ENCODE measurements around the gene SOST. TPM values are rescaled to one million over a fixed set of nuclear protein-coding genes. Genes with fewer than 3 reads are reported as not detected.
A peak's percentile ranks its signal among the peaks of the same experiment; 100 is the strongest.

The SOST gene
- total and polyA plus RNA-seq, 12 donors: 0.03 to 0.14 TPM; not detected in 10

DNA sequence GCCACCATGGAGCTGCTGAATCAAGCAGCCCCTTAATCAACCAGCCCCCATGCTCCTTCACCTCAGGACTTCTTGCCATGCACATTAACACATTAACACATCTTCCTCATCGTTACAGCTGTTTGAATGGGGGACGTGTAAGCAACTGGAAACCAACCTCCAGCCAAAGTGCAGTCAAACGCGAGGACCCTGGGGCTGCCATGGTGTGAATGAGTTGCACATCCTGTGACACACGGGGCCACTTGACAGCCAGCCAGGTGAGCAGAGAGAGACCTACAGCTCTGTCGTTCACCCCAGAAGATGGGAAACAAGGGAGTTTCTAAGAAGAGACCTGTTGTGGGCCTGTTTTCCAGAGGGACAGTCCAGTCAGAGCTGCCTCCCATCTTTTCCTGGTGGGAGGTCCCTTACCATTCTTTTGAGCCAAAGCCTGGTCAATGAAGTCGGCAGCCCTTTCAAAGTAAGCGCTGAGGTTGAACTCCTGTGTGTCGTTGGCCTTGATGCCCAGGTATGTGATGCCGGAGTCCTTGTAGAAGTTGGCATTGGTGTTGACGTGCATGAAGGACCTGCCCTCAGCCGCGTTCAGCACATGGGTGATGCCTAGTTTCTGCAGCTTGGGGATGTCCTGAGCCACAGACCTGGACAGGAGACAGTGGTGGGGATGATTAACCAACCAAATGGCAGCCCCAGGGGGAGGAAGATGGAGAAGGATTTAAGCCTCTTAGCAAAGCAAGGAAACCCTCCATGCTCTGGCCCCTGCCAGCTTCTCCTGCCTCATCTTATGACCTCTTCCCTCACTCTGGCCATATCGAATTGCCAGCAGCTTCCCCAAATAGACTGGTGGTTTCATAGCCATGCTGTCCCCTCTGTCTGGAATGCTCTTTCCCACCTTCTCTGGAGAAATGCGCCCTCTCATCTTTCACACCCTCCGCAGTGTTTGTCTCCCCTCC lies 16.0 kb upstream of the SOST start:
- DNase-seq: no peak
- H3K4me3 ChIP-seq: no peak overlapping the region
- peaks cover 2 to 86% (median 51%) of the 10 kb centered on the region in 9 donors for H3K4me1 ChIP-seq
- no peaks in the 10 kb centered on the region for H3K27me3 ChIP-seq
- peak overlapping the region in 3 of 10 donors; percentile 86 to 100 (median 100) for H3K27ac ChIP-seq
- TF ChIP-seq, protein P1, sequence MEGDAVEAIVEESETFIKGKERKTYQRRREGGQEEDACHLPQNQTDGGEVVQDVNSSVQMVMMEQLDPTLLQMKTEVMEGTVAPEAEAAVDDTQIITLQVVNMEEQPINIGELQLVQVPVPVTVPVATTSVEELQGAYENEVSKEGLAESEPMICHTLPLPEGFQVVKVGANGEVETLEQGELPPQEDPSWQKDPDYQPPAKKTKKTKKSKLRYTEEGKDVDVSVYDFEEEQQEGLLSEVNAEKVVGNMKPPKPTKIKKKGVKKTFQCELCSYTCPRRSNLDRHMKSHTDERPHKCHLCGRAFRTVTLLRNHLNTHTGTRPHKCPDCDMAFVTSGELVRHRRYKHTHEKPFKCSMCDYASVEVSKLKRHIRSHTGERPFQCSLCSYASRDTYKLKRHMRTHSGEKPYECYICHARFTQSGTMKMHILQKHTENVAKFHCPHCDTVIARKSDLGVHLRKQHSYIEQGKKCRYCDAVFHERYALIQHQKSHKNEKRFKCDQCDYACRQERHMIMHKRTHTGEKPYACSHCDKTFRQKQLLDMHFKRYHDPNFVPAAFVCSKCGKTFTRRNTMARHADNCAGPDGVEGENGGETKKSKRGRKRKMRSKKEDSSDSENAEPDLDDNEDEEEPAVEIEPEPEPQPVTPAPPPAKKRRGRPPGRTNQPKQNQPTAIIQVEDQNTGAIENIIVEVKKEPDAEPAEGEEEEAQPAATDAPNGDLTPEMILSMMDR (IDR thresholded peaks at IDR 0.05): no peak
- peaks cover 0 to 75% (median 57%) of the 10 kb centered on the region in 9 donors for H3K36me3 ChIP-seq
- 87 to 88% methylated on average over 16 of the region's 16 CpGs for WGBS, 2 donors
- intact Hi-C loops (cut with DNase I): loop anchor here in 3 of 10 donors (5.0 kb wide), 2 partner anchors 58 to 73 kb away; partner anchors contain the start of genes MPP3 (in 3 of the 3) and CD300LG (in 1 of the 3)
- H3K9me3 ChIP-seq: no peaks in the 10 kb centered on the region
- no peak for ATAC-seq

DNA sequence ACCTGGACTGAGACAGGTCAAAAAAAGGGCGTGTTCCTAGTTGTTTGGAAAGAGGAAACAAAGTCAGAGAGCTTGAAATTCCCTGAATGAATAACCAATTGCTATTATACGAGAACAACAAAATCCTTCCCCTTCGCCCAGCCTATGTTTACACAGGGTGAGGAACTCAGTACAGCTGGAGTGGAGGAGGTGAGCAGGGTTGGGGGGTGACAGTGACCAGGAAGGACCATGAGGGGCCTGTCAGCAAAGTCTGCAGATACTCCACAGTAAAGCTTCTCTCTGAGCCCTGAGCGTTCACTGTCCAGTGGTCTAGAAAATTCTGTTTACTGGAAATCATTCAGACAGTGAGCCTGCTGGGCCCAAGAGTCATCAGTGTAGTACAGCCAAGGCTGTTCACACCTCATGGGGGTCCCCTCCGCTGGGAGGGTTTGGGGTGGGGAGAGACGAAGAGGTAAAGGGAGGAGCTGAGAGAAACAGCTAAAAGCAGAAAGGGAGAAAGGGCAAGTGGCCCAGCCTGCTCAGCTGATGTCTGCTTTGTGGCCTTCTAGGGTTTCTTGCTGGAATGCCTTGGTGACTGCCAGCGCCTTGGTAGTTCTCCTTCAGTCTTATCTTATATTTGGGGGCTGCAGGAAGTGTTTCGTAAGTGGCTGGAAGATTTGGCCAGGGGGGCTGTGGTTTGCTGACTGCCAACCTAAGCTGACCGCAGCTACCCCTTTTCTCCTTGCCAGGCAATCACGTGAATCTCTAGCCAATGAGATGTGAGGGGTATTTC lies 14.5 kb upstream of the SOST start:
- TF ChIP-seq, protein P1 (IDR thresholded peaks at IDR 0.05): no peak
- H3K4me1 ChIP-seq: peaks cover 11 to 94% (median 60%) of the 10 kb centered on the region in 9 donors
- H3K9me3 ChIP-seq: no peaks in the 10 kb centered on the region
- DNase-seq (no peak), ATAC-seq (no peak)
- H3K4me3 ChIP-seq: no peak overlapping the region
- H3K36me3 ChIP-seq: peaks cover 0 to 91% (median 64%) of the 10 kb centered on the region in 9 donors
- peak overlapping the region in 6 of 10 donors; percentile 6 to 86 (median 25) for H3K27ac ChIP-seq
- intact Hi-C loops (cut with DNase I): no loop called here
- H3K27me3 ChIP-seq: no peaks in the 10 kb centered on the region
- WGBS, 2 donors: 76 to 83% methylated on average over 10 of the region's 10 CpGs

DNA sequence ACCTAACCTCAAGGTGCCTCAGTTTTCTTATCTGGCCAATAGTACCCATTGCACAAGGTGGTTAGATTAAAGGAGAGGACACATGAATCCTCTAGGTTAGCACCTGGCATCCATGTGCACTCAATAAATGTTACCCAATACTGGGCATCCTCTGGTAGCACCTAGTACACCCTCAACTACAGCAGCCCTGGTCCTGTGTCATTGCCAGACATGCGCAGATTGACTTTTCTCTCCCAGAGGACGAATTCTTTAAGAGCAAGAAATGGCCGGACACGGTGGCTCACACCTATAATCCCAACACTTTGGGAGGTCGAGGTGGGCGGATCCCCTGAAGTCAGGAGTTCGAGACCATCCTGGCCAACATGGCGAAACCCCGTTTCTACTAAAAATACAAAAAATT lies 12.9 kb upstream of the SOST start:
- no peak overlapping the region for H3K4me3 ChIP-seq
- no peak overlapping the region for H3K27ac ChIP-seq
- ATAC-seq: no peak

More for the DNA sequence above, 12.9 kb upstream of the SOST start:
- intact Hi-C loops (cut with DNase I): no loop called here
- Histone ChIP-seq H3K36me3 (peaks cover 0 to 97% (median 70%) of the 10 kb centered on the region in 9 donors), H3K4me1 (peaks cover 13 to 94% (median 61%) of the 10 kb centered on the region in 9 donors), H3K27me3 (no peaks in the 10 kb centered on the region), H3K9me3 (no peaks in the 10 kb centered on the region)
- no peak for DNase-seq
- 96 to 98% methylated on average over 9 of the region's 9 CpGs for WGBS, 2 donors
- TF ChIP-seq, protein P1 (IDR thresholded peaks at IDR 0.05): no peak
